Measurements from ENCODE around the gene MRC2.
"Not testable (repeated sequence)": the region's sequence is repeated elsewhere in the genome, so short reads cannot be mapped to it uniquely, and the experiment has no call there.

MRC2 gene

GRCh38 chr17:62696256-62696655 is 68.8 kb downstream of the MRC2 start:
- H3K4me1 ChIP-seq = no peaks in the 10 kb centered on the region
- TF ChIP-seq CTCF (IDR thresholded peaks at IDR 0.05) = no peak
- H3K27me3 ChIP-seq (ENCODE audit: control insufficient read depth, insufficient read depth, low read length) = no peaks in the 10 kb centered on the region
- H3K9ac ChIP-seq = no peak overlapping the region
- no peaks in the 10 kb centered on the region for H3K9me3 ChIP-seq (ENCODE audit: control insufficient read depth, low read length)
- no peak overlapping the region for H2AFZ ChIP-seq
- H3K4me2 ChIP-seq (ENCODE audit: low read length) = no peak overlapping the region
- no peaks in the 10 kb centered on the region for H3K36me3 ChIP-seq (ENCODE audit: control insufficient read depth, insufficient read depth, low read length)
- H3K4me3 ChIP-seq (ENCODE audit: low read depth, low read length) = no peak overlapping the region
- no peaks in the 10 kb centered on the region for H3K79me2 ChIP-seq
- no peak overlapping the region for H3K27ac ChIP-seq

GRCh38 chr17:62696726-62697490 is 69.4 kb downstream of the MRC2 start:
- H3K27ac ChIP-seq = no peak overlapping the region
- no peak overlapping the region for H3K4me2 ChIP-seq (ENCODE audit: low read length)
- H3K9ac ChIP-seq = no peak overlapping the region
- no peaks in the 10 kb centered on the region for H3K27me3 ChIP-seq (ENCODE audit: control insufficient read depth, insufficient read depth, low read length)
- no peaks in the 10 kb centered on the region for H3K9me3 ChIP-seq (ENCODE audit: control insufficient read depth, low read length)
- H3K4me3 ChIP-seq (ENCODE audit: low read depth, low read length) = no peak overlapping the region
- no peaks in the 10 kb centered on the region for H3K36me3 ChIP-seq (ENCODE audit: control insufficient read depth, insufficient read depth, low read length)
- H3K79me2 ChIP-seq = no peaks in the 10 kb centered on the region
- no peaks in the 10 kb centered on the region for H3K4me1 ChIP-seq
- no peak overlapping the region for H2AFZ ChIP-seq
- TF ChIP-seq CTCF (IDR thresholded peaks at IDR 0.05) = no peak

GRCh38 chr17:62698459-62698858 is 71.0 kb downstream of the MRC2 start:
- not testable (repeated sequence) for H3K36me3 ChIP-seq (ENCODE audit: control insufficient read depth, insufficient read depth, low read length); H3K4me1 ChIP-seq; H3K4me3 ChIP-seq (ENCODE audit: low read depth, low read length); H3K9ac ChIP-seq; H3K4me2 ChIP-seq (ENCODE audit: low read length); H3K79me2 ChIP-seq; H3K27ac ChIP-seq; H3K27me3 ChIP-seq (ENCODE audit: control insufficient read depth, insufficient read depth, low read length); H3K9me3 ChIP-seq (ENCODE audit: control insufficient read depth, low read length); H2AFZ ChIP-seq

GRCh38 chr17:62700964-62701705 is 73.7 kb downstream of the MRC2 start:
- Histone ChIP-seq H3K27me3 (ENCODE audit: control insufficient read depth, insufficient read depth, low read length) (no peaks in the 10 kb centered on the region), H2AFZ (no peak overlapping the region)

More at GRCh38 chr17:62700964-62701705, 73.7 kb downstream of the MRC2 start:
- Histone ChIP-seq H3K9me3 (ENCODE audit: control insufficient read depth, low read length) (no peaks in the 10 kb centered on the region), H3K79me2 (no peaks in the 10 kb centered on the region), H3K27ac (no peak overlapping the region), H3K4me3 (ENCODE audit: low read depth, low read length) (no peak overlapping the region), H3K36me3 (ENCODE audit: control insufficient read depth, insufficient read depth, low read length) (no peaks in the 10 kb centered on the region), H3K4me2 (ENCODE audit: low read length) (no peak overlapping the region), H3K4me1 (peaks cover 18% of the 10 kb centered on the region), H3K9ac (no peak overlapping the region)
- no peak for TF ChIP-seq CTCF (IDR thresholded peaks at IDR 0.05)
